WERI-Rb-1 (cell line): ENCODE results near the gene KISS1.

Experiments
- DNase-seq: peaks from one replicate; pipeline ENCODE4 v3.0.0-alpha.2; 2020
- H3K27ac ChIP-seq: fragments of 250-450 bp; sonication (Bioruptor Pico); 2 replicates; pipeline ENCODE4 v1.5.1; 2020; ENCODE audit warnings: mild to moderate bottlenecking, moderate library complexity
- H3K27me3 ChIP-seq: fragments of 250-450 bp; sonication (Bioruptor Pico); 2 replicates; pipeline ENCODE4 v1.5.1; 2021; ENCODE audit warnings: mild to moderate bottlenecking, low read depth, moderate library complexity; ENCODE audit not compliant: insufficient read depth, severe bottlenecking
- H3K36me3 ChIP-seq: fragments of 250-450 bp; sonication (Bioruptor Pico); 2 replicates; pipeline ENCODE4 v1.5.1; 2020; ENCODE audit warnings: mild to moderate bottlenecking, moderate library complexity
- H3K4me3 ChIP-seq: 2 replicates; pipeline ENCODE4 v1.5.1; 2011; ENCODE audit warnings: low read depth, mild to moderate bottlenecking, control low read depth, low read length
- H3K9me3 ChIP-seq: fragments of 250-450 bp; sonication (Bioruptor Pico); 2 replicates; pipeline ENCODE4 v1.5.1; 2021; ENCODE audit warnings: mild to moderate bottlenecking, moderate library complexity; ENCODE audit not compliant: severe bottlenecking
- TF ChIP-seq, protein P1 (sequence below): IDR thresholded peaks from 2 replicates; pipeline ENCODE4 v1.5.1; 2011; ENCODE audit warnings: low read depth, mild to moderate bottlenecking, control low read depth, inconsistent platforms, low read length

The KISS1 gene

DNA sequence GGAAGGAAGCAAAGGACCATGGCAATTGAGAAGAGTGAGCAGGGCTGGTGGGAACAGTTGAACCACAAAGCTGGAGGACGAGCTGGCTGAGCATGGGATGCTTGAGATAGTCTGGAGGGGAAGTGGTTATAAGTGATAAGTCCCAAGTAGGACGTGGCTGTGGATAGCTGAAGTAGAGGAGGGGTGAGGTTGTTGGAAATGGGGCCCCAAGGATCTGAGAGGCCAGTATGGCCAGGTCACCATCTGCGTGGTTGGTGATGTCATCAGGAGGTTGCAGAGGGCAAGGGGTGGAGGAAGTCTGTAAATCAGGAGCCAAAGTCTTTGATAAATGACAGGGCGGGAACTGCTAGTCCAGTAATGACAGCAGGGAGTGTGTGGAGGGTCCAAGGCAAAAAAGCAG is 19.2 kb downstream of the KISS1 start:
- peaks cover 21% of the 10 kb centered on the region for H3K9me3 ChIP-seq
- DNase-seq, result no peak
- TF ChIP-seq, protein P1, sequence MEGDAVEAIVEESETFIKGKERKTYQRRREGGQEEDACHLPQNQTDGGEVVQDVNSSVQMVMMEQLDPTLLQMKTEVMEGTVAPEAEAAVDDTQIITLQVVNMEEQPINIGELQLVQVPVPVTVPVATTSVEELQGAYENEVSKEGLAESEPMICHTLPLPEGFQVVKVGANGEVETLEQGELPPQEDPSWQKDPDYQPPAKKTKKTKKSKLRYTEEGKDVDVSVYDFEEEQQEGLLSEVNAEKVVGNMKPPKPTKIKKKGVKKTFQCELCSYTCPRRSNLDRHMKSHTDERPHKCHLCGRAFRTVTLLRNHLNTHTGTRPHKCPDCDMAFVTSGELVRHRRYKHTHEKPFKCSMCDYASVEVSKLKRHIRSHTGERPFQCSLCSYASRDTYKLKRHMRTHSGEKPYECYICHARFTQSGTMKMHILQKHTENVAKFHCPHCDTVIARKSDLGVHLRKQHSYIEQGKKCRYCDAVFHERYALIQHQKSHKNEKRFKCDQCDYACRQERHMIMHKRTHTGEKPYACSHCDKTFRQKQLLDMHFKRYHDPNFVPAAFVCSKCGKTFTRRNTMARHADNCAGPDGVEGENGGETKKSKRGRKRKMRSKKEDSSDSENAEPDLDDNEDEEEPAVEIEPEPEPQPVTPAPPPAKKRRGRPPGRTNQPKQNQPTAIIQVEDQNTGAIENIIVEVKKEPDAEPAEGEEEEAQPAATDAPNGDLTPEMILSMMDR, result no peak
- no peak overlapping the region for H3K27ac ChIP-seq
- no peaks in the 10 kb centered on the region for H3K27me3 ChIP-seq
- no peak overlapping the region for H3K4me3 ChIP-seq
- H3K36me3 ChIP-seq, result no peaks in the 10 kb centered on the region

DNA sequence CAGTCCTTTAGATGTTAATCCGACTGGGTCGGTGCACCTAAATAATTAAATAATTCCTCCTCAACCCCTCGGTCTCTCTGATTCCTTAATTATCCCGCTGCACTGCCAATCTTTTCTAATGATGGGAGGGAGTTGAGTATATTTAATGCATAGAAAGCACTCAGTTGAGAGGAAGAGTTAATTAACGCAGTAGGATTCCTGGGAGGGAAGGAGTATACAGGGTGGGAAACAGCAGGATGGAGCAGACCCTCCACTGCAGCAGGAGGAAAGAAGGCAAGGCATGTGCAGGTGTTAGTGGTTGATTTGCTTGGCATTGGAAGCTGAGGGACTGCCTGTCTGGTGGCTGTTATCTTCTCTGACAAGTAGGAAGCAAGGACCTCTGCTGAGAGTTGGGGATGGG is 20.2 kb downstream of the KISS1 start:
- H3K27ac ChIP-seq, result no peak overlapping the region

DNA sequence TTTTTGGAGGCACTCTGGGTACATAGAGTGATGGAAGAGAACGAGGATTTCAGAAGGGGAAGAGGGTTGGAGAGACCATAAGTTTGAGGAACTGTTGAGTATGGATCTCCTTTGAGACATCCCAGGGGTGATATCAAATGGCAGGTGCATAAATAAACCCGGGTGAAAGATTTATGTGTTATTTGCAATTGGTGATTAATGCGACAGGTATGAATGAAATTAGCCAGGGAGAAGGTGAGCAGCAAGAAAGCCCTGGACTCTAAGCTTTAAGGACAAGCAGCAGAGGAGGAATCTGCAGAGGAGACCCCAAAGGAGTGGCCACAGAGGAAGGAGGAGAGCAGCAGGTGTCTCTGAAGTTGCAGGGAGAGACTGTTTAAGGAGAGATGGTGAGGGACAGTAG is 21.3 kb downstream of the KISS1 start:
- Histone ChIP-seq H3K4me3 (no peak overlapping the region), H3K27ac (no peak overlapping the region), H3K9me3 (peaks cover 29% of the 10 kb centered on the region), H3K27me3 (no peaks in the 10 kb centered on the region), H3K36me3 (no peaks in the 10 kb centered on the region)
- TF ChIP-seq, protein P1, result no peak
- DNase-seq, result no peak

More for the DNA sequence above, 20.2 kb downstream of the KISS1 start:
- TF ChIP-seq, protein P1, result no peak
- DNase-seq, result no peak
- Histone ChIP-seq H3K36me3 (no peaks in the 10 kb centered on the region), H3K9me3 (peaks cover 26% of the 10 kb centered on the region), H3K27me3 (no peaks in the 10 kb centered on the region), H3K4me3 (no peak overlapping the region)

DNA sequence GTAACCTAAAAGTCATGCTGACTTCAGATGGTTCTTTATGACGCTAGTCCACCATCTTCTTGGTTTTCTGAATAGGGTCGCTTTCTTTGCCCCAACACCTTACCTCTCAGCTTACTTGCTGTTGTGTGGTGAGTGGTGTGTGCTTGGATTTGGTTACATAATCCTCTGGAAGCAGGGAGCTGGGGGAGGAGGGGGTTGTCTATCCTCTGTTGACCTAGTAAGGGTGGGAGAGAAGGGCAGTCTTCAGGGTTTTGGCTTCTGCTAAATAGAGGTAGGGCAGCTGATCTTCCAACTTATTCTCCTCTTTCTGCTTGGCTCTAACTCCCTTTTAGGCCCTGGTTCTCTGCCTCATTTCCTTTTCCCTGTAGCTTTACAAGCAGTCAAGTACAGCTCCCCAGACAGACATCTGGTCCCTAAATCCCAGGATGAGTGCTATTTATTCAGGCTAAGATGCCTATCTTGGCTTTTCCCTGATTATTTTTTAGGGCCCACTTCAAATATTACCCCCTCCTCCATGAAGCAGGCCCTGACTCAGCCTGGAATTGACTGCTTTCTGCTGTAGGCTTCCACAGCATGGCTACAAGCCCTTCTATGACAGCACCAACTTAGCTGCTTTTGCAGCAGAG is 23.8 kb downstream of the KISS1 start:
- Histone ChIP-seq H3K4me3 (no peak overlapping the region), H3K27ac (peak overlapping the region; percentile 86), H3K27me3 (no peaks in the 10 kb centered on the region), H3K36me3 (no peaks in the 10 kb centered on the region), H3K9me3 (peaks cover 41% of the 10 kb centered on the region)
- TF ChIP-seq, protein P1, result no peak
- DNase-seq, result peak; percentile 92

DNA sequence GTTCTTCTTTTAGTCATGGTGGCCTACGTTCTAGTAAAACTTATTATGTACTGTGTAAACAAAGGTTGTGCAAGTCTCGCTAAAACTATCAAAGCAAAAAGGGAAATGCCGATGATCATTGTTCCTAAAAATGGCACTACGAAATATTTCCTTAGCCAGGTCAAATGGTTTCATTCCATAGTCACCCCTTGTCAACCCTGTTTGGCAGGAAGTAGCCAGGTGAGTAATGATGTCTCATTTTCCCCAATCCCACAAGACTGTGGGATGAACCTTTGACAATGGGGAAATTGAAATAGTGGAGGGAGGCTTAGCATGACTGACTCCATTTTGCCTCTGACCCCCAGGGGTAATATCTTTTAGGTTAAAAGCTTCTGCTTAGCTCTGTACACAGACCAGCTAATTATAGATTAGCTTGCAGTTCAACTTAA is 24.5 kb downstream of the KISS1 start:
- Histone ChIP-seq H3K27ac (peak overlapping the region; percentile 86), H3K36me3 (no peaks in the 10 kb centered on the region), H3K27me3 (no peaks in the 10 kb centered on the region), H3K4me3 (no peak overlapping the region), H3K9me3 (peaks cover 39% of the 10 kb centered on the region)
- TF ChIP-seq, protein P1, result no peak
- DNase-seq, result no peak
